Activated CD8-positive, alpha-beta memory T cell treated with anti-CD3 and anti-CD28 coated beads for 24 hours (primary cell): ENCODE measurements around the gene NAA80.
"Not testable (repeated sequence)": the region's sequence is repeated elsewhere in the genome, so short reads cannot be mapped to it uniquely, and the experiment has no call there.

Experiments used
- DNase-seq: peaks from one replicate; pipeline ENCODE4 v3.0.0-alpha.2; 2020

NAA80 gene

GRCh38 chr3:50312041-50312440 lies 12.8 kb upstream of the NAA80 start:
- DNase-seq, result not testable (repeated sequence)

- DNase-seq, result no peak
Observed at GRCh38 chr3:50304601-50305000, 5.4 kb upstream of the NAA80 start.

DNA sequence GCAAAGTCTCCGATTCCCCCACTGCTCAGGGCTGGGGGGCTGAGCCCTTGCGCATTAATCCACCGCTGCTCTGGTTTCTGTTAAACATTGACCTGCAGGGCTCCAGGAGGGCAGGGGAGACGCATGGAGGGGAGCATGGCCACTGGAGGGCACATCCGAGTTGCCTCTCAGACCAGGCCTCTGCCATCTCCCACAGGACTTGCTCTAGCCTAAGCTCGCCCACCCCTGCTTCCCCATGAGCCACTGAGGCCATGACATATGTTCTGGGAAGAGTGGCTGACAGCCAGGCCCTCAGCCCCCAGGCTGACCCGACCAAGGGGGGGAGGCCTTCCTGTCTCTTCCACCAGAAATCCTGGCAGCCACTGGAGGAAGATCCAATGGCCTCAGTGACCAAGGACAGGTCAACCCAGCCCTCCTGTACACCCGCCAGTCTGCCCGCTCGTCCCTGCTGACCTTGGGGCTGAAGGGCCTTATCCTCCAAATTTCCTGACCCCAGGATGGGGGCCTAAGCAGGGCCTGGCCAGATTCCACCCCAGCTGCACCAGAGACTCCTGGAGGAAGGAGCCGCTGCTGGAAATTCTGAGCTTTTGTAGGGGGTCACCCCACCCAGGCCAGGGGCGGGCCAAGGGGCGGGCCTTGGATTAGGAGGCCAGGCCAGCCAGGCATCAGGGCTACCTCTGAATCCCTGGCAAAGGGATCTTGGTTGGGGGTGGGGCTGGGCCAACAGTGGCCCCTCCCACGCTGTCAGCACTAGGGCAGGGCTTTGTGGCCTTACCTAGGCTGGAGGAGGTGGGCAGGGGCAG lies 4.0 kb upstream of the NAA80 start, which contains the start of gene HYAL1:
Gene HYAL1, minus strand, starts transcription at position 562 of the 803 bp plus-strand sequence. CDS start 618 bp downstream, outside the sequence.
- no peak for DNase-seq

DNA sequence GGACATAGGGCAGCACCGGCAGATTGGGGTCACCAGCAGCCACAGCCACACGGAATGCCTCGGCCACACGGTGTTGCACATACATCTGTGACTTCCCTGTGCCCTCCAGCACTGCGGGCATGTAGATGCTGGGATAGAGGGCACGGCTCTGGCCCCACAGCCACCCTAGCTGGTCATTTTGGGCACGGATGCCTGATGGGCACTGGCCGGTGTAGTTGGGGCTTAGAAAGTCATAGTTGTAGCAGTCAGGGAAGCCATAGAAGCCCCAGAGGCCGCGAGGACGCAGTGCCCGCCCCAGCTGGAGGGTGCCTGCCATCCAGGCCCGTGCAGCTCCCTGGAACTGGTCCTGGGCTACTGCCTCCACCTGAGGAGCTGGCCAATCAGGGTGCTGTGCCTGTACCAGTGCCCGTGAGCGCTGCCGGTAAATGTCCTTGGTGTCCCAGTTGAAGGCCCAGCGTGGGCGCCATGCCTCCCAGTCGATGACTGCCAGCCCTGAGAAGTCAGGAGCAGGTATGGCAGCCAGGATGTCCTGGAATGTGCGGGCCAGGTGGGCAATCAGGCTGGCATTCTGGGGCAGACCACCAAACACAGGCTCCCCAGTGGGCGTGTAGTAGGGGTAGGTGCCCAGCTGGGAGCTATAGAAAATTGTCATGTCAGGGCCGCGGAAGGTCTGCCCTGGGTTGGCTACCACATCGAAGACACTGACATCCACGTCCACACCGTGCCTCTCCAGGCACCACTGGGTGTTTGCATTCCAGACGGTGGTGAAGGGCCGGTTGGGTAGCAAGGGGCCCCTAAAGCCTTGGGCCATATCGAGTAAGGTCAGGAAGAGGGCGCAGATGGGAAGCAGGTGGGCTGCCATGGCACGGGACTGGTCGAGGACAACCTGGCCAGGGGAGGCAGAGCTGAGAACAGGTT lies 3.1 kb upstream of the NAA80 start:
- no peak for DNase-seq

GRCh38 chr3:50300681-50301254 lies 1.6 kb upstream of the NAA80 start:
- DNase-seq, result no peak

- DNase-seq, result no peak
Observed at GRCh38 chr3:50299929-50300680, 900 bp upstream of the NAA80 start.

DNA sequence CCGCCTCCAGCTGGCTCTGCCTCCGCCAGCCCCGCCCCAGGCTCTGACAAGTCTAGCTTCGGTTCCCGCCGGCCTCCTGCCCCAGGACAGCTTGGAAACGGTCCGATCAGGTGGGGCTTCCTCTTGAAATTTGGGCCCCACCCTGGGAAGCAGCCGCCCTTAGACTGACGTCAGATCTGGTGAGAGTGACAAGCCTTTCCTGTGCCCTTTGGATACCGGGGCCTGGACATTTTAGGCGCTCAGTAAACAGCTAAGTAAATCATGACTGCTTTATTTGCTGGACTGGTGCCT lies 378 bp upstream of the NAA80 start:
- DNase-seq, result no peak

GRCh38 chr3:50297896-50298725 lies 1.1 kb downstream of the NAA80 start:
- no peak for DNase-seq

- DNase-seq, result no peak
Observed at GRCh38 chr3:50297384-50297775, 1.8 kb downstream of the NAA80 start.

GRCh38 chr3:50296721-50297383 lies 2.4 kb downstream of the NAA80 start:
- no peak for DNase-seq

DNA sequence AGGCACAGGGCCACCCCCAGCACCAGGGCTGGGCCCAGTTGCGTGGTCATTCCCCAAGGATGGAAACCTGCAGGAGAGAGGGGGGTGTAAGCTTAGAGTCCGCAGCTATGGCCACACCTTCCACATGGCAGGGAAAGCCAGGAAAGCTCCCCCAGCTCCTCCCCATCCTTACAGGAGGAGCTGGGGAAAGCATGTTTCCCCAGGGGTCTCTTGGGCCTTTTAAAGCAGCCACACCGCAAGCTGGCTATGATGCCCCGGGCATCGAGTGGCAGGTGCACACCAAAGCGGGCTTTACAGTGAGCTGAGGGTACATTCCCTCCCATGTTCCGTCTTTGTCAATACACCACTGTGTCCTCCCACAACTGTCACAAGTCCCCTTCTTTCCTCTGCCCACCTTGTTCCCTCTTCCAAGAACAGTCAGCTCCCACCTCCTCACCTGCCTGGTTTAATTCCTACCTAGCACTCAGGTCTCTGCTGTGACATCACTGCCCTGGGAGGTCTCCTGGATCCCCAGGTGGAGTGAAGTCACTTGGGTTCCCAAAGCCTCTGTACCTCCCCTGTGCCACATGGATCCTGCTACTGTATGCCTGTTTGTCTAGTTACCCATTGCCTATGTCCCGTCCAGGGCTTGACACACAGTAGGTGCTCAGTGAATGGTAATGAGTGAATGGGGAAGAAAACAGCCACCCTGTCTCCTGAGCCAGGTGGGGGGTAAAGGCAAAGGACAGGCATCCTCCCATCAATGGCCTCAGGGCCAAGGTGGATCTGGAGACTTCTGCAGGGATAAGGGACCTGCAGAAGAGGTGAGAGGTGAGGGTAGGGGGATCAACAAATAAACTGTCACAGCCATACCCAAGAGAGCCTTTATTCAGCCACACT lies 3.4 kb downstream of the NAA80 start:
- no peak for DNase-seq

DNA sequence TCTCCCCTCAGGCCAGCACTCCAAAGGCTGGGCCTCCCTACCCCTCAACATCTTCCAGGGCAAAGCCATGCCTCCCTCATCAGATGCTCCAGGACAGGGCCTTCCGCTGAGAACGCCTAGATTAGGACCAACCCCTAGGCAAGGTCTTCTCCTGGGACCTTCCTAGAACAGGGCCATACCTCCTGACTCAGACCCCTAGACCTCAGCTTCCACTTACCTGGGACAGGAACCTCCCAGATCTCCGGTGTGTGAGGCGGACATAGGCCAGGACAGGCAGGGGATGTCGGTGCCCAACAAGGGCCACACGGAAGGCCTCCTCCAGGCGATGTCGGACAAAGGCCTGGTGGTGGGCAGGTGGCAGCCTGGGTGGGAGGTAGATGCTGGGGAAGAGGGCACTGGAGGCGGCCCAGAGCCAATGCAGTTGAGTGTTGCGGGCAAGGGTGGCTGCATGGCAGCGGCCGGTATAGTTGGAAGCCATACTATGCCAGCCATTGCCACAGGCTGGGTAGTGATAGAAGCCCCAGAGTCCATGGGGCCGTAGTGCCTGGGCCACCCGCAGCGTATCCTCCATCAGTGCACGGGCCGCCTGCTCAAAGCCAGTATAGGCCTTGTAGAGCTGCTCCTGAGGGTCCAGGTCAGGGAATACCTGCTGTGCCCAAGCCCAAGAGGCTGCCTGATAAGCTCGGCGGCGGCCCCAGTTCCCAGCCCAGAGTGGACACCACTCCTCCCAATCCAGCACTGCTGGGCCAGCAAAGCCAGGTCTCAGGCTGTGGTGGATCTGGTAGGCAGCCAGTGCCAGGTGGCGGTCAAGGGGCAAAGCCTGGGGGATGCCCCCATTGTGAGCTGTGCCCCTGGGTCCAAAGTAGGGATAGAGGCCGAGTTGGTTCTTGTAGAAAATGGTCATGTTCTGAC lies 4.5 kb downstream of the NAA80 start:
- no peak for DNase-seq

DNA sequence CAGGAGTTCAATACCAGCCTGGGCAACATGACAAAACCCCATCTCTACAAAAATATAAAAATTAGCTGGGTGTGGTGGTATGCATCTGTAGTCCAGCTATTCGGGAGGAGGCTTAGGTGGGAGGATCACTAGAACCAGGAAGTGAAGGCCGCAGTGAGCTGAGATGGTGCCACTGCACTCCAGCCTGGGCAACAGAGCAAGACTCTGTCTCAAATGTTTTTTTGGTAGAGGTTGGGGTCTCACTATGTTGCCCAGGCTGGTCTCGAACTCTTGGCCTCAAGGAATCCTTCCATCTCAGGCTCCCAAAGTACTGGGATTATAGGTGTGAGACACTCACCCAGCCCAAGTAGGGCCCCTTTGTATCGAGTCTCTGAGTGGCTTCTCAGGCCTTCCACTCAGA lies 5.1 kb downstream of the NAA80 start:
- DNase-seq, result no peak

GRCh38 chr3:50293079-50293801 lies 6.0 kb downstream of the NAA80 start:
- DNase-seq, result no peak

- DNase-seq, result peak; percentile 93
Observed at GRCh38 chr3:50292159-50293078, 6.8 kb downstream of the NAA80 start, which contains the start of gene IFRD2. Gene IFRD2 (minus strand): TSS chr3:50292429. CDS start chr3:50292274, 155 bp downstream.

DNA sequence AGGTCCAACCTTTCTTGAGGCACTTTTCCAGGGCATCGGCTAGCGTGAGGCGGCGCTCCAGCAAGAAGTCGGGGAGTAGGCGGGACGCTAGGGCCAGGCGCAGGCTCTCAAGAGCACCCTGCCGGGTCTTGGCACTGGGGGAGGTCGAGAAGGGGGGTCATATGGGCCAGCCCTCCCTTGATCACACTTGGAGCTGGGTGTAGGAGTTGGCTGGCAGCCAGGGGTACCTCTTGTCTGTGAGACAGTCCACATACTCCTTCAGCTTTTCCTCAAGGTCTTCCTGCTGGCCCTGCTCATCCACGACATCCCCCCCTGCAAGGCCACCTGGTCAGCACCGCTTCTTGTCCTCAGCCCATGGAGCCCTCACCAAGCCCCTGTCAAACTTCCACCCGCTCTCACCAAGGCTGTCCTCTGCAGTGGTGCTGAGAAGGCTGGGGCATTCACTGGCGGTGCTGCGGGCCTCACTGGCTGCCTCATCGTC lies 9.0 kb downstream of the NAA80 start:
- no peak for DNase-seq

DNA sequence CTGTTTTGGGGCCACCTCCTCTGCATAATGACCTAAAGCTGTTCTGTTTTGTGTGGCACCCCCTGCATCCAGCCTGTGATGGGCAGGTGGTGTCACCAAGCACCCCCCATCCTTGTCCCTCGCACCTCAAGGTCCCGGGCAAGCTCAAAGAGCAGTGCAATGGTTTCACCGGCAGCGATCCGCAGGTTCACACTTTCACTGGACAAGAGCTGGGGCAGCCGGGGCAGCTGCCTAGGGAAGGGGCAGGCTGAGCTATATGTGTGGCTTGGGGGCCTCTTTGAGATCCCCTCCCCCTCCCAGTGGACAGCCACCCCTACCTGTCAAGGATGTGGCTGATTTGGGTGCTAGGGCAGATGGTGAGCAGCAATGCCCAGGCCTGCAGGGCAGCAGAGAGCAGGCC lies 10.1 kb downstream of the NAA80 start:
- DNase-seq, result no peak
